Right lung (tissue), 5 donors: ENCODE measurements around the gene PNPLA7. TPM values are rescaled to one million over a fixed set of nuclear protein-coding genes. Genes with fewer than 3 reads are reported as not detected.
"Not testable (repeated sequence)": the region's sequence is repeated elsewhere in the genome, so short reads cannot be mapped to it uniquely, and the experiment has no call there.

Source experiments
- DNase-seq, 2 donors: peaks; one replicate each; pipeline ENCODE4 v3.0.0-alpha.2; 2013
- polyA plus RNA-seq, 5 donors: library from polyadenylated mRNA; unstranded; fragments of 120-200 nt; gene quantifications; one replicate each; pipeline versions ENCODE4 v1.2.1 to v1.2.3, GENCODE V29; 2013; ENCODE audit warnings: inconsistent platforms in 1 of 5, low replicate concordance in 1 of 5; ENCODE audit not compliant: insufficient read length in 5 of 5, insufficient read depth in 1 of 5

Gene PNPLA7
- polyA plus RNA-seq, 5 donors, result 2.9 to 7.8 (median 5.2) TPM

DNA sequence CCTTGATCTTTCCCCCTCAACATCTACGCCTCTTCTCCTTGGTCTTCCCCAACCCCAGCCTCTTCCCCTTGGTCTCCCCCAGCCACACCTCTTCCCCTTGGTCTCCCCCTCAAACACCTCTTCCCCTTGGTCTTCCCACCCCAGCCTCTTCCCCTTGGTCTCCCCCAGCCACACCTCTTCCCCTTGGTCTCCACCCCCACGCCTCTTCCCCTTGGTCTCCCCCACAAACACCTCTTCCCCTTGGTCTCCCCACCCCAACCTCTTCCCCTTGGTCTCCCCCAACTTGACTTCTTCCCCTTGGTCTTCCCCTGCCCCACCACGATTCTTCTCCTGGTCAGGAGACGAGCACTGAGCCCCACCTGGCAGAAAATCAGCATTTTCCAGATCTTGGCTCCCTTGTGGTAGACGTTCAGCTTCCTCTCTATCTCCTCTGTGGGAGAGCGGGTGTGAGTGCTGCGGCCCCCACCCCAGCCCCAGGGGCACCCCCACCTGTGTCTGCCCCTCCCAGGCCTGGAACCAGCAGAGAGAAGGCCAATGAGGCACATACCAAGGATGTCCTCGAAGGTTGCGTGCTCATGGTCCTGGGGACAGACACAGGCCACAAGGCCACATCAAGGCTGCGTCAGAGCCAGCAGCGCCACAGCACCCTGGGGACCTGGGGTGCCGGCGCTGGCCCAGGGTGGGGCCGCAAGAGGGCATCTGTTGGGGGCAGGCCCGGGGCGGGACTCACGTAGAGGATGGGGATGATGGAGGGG, 98.0 kb downstream of the PNPLA7 start:
- no peak for DNase-seq

DNA sequence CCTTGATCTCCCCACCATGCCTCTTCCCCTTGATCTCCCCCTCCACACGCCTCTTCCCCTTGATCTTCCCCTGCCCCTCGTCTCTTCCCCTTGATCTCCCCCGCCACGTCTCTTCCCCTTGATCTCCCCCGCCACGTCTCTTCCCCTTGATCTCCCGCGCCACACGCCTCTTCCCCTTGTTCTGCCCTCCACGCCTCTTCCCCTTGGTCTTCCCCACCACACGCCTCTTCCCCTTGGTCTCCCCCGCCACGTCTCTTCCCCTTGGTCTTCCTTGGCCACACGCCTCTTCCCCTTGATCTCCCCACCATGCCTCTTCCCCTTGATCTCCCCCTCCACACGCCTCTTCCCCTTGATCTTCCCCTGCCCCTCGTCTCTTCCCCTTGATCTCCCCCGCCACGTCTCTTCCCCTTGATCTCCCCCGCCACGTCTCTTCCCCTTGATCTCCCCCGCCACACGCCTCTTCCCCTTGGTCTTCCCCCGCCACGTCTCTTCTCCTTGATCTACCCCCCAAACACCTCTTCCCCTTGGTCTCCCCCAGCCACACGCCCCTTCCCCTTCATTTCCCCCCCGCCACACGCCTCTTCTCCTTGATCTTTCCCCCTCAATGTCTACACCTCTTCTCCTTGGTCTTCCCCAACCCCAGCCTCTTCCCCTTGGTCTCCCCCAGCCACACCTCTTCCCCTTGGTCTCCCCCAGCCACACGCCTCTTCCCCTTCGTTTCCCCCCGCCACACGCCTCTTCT, 98.8 kb downstream of the PNPLA7 start:
- not testable (repeated sequence) for DNase-seq

DNA sequence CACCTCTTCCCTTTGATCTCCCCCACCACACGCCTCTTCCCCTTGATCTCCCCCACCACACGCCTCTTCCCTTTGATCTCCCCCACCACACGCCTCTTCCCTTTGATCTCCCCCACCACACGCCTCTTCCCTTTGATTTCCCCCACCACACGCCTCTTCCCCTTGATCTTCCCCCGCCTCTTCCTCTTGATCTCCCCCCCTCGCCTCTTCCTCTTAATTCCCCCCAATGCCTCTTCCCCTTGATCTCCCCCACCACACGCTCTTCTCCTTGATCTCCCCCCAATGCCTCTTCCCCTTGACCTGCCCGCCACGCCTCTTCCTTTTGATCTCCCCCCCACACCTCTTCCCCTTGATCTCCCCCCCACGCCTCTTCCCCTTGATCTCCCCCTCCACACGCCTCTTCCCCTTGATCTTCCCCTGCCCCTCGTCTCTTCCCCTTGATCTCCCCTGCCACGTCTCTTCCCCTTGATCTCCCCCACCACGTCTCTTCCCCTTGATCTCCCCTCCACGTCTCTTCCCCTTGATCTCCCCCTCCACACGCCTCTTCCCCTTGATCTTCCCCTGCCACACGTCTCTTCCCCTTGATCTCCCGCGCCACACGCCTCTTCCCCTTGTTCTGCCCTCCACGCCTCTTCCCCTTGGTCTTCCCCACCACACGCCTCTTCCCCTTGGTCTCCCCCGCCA, 99.5 kb downstream of the PNPLA7 start:
- DNase-seq, result not testable (repeated sequence)

DNA sequence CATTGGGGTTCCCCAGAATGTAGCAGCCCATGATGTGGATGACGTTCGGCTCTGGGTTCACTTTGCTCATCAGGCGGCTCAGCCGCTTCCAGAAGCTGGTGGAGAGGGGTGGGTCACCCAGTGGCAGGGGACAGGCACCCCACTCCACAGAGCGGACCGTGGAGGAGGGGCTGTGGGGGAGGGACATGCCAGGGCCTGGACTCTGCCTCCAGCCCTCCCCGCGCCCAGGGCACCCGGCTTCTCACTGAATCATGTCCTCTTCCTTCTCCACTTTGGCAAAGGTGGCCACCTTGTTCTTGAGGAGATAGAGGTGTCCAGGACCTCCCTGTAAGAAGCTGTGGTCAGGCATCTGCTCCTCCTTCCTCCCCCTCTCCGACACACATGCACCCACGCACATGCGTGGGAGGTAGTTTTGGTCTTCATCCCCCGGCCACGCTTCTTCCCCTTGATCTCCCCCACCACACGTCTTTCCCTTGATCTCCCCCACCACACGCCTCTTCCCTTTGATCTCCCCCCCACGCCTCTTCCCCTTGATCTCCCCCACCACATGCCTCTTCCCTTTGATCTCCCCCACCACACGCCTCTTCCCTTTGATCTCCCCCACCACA, 100.2 kb downstream of the PNPLA7 start:
- no peak for DNase-seq

DNA sequence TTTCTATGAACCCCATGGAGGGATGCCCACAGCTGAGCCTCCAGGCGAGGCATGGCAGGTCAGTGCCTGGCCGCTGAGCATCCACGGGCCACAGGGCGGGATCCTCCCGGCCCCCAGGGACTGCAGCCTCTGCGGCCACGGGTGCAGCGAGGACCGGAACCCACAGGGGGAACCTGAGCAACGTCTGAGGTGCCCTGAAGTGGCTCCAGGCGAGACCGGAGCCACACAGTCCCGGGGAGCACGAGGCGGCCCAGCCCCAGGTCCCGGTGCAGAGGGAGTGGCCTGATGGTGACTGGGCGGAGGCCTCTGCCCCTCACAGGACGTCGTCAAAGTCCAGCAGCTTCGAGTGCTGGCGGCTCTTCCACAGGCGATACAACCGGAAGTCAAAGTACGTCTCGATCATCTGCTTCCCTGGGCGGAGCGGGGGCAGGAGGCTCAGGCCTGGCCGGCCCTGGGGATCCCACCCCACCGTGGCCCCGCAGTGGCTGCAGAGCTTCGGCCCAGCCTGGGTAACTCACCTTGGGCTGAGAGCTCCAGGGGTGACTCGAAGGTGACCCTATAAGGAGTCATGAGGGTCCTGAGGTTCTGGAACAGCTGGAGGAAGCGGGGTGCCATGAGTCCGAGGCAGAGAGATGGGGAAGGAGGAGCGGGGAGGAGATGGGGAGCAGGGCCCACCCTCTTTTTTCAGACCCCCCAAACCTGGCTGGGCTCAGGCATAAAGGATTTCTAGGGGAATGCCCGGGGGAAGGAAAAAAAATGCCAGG, 100.9 kb downstream of the PNPLA7 start:
- no peak for DNase-seq

DNA sequence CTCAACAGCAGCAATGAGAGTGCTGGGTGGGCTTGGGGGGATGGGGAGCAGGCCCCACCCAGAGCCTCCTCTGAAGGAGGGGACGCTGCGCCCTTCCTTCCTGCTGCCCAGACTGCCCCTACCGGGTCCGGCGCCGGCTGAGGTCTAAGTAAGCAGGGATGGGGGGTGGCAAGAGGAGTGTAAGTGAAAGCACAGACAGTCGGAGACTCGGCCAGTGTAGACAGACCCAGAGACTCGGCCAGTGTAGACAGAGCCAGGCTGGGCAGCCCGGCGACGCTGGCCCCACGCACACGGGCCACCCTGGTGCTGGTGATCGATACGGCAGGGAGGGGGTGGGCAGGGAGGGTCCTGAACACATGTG, 101.6 kb downstream of the PNPLA7 start:
- no peak for DNase-seq

DNA sequence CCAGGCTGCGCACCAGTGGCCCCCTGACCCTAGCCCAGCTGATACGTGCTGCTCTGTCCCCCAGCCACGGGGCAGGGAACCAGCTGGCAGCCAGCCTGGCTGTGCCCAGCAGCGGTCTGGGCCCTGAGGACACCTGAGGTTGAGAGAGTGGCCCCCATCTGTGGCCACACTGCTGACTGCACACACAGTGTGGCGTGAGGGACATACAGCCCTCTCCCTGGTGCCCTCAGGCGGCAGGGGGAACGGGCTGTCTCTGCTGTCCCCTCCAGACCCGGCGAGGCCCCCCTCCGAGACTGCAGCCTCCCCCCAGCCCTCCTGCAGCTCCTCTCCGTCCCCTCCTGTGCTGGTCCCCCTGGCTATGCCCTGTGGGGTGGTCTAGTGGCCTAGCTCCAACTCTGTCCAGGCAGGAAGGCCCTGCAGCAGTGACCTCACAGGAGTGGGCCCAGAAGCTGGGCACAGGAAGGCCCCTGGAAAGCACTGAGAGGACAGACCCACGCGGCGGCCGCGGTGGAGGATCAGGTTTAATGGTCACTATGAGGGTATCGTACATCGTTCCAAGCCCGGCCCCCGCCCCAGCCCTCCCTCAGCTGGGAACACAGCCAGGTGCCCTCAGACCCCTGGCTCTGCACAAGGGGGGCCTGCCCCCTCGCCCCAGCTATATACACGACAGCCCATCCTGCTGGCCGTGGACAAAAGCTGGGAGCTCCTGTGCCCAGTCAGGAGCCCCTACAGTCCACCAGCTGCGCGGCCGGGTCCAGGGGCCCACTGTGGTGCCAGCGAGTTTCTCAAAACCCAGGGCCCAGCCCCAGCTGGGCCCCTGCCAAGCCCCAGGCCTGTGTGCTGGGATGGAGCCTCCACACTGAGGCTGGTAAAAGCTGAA, 102.2 kb downstream of the PNPLA7 start:
- no peak for DNase-seq

DNA sequence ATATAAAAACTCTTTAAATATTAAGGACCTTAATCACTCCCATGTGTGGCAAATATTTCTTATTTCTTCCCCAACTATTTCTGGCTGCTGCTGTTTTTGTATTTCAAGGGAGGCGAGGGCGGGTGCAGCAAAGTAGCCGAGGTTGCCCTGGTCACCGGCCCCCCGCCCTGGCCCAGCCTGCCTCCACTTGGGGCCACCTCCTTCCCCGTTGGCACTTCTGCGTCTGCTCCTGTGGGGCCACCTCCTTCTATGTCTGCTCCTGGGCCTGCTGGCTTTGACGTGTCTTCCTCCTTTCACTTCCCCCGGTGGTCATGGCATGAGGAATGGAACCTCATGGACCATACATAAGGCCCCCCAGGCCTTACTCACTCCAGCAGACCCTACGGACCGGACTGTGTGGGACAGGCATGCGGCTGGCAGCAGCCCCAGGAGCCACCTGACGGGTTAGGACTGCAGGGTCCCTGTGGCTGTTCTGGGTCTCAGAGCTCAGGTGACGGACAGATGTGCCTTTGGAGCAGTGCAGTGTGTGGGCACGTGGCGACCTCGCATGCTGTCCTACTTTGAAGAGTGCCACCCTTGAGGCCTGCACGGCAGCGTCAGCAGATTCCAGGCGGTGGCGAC, 103.2 kb downstream of the PNPLA7 start:
- no peak for DNase-seq

DNA sequence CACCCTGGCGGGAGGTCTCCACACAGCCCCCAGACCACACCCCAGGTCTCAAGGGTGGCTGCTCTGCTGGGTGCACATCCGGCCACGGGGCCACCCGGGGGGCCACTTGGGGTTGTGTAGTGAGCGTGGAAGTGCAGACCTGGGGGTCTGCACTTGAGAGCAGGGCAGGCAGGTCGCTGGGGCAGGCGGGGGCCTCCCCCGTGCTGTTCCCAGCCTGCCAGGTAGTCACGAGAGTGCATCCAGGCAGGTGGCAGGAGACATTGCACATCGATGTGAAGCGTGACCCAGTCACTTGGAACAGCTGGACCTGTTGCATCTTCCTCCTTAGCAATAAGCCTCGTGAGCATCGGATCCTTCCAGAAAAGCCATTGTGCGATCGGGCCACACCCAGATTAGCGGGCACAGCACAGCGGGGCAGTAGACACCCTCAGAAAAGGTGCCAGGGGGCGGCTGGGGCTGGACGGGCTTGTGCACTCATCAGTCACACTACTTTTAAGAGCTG, 104.2 kb downstream of the PNPLA7 start:
- DNase-seq, result no peak

DNA sequence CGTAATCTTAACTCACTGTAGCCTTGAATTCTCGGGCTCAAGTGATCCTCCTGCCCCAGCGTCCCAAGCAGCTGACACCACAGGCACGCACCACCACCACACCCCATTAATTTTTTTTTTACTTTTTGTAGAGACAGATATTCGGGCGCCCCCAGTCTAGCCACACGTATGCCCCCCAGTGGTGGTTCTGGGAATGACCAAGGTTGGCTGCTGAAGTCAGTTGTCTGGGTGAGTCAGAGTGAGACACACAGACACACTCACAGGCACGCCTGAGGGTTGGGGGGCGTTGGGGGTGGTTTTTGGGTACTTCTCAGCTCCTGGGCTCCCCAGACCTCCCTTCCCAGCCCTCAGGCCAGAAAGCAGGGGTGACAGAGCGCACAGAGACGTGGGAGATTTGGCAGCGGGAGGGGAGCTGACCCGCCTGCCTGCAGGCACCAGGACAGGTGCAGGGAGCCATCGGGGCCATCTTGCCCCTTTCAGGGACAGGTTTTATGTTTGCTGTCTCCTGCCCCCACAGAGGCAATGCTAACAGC, 104.9 kb downstream of the PNPLA7 start:
- DNase-seq, result peak in 1 of 2 donors; percentile 43

DNA sequence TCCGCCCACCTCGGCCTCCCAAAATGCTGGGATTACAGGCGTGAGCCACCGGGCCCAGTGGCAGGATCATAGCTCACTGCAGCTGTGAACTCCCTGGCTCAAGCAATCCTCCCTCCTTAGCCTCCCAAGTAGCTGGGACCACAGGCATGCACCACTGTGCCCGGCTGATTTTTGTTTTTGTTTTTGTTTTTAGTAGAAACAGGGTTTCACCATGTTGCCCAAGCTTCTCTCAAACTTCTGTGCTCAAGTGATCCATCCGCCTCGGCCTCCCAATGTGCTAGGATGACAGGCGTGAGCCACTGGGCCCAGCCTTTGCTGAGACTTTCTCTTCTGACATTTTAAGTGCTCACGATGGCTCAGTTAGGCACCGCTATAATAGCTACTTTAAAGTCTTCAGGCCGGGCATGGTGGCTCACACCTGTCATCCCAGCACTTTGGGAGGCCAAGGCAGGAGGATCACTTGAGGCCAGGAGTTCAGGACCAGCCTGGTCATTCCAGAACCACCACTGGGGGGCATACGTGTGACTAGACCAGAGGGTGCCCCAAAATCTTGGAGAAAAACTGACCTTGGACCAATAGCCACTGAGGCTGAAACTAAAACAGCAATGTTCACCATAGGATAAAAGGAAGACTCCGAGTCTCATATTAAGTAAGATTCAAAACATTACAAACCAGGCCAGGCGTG, 106.0 kb downstream of the PNPLA7 start:
- DNase-seq, result no peak

DNA sequence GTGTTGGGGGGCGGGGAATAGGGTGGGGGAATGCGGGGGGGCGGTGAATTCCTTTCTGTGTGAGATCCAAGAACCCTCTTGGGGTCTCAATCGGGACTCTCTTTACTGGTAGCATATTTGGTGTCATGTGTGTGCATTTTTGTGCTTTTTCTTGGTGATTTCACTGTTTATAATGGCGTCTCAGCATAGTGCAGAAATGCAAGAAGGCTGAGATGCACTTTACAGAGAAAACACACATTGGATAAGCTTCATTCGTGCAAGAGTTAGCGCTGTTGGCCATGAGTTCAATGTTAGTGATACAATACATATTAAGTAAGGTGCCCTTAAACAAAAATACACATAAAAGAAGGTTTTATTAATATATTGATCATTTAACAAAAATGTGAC, 108.3 kb downstream of the PNPLA7 start:
- no peak for DNase-seq

DNA sequence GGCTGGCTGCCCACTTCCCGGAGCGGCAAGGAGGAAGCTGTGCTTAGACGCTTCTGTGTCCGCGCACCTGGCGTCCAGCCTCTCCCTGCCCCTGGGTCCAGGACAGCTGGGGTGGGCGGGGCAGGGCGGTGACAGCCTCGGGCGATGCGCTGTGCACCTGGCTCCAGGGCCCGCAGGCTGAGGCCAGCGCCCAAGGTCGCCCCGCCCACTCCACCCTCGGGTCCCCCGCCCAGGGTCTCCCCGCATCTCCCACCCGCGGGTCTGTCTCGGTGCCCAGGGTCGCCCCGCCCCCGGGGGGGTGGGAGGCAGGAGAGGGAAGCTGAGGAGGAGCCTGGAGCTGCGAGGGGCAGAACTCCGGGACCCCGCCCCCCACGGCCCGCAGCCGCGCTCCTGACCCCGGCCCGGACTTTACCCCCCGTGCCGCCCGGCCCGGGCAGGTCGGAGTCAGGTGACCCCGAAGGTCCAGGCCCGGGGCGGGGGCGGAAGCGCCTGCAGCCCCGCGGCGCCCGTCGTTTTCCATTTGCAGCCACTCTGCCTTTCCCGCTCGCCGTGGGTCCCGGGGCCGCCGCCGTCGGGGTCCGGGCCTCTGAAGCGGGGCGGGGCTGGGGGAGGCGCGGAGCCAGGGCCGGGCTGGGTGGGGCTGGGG, 108.8 kb downstream of the PNPLA7 start, which contains the start of gene ENTPD8:
Gene ENTPD8 (minus strand): TSS at position 69 of the 646 bp plus-strand sequence. CDS start 3,072 bp downstream, outside the sequence.
- no peak for DNase-seq

DNA sequence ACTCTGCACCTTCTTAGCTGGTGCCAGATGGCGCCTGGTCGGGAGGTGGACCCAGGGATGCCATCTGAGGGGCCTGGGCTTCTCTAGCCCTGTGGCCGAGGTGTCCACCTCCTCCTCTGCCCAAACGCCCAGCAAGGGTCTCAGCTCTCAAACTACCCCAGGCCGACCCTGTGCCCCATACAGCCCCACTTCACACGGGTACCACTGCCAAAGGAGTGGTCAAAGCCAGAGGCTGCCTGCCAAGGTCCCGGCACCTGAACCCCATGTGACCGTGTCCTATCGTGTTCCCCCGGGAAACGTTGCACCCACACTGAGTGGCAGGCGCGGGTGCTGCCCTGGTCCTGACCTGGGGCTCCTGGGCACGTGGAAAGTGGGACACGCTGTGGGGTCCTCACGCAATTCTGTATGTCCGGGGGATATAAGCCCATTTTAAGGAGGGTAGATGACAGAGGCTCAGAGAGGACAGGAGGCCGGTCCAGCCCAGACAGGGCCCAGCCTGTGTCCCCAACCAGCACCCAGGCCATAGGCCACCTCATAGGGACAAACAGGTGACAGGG, 111.0 kb downstream of the PNPLA7 start:
- DNase-seq, result no peak

DNA sequence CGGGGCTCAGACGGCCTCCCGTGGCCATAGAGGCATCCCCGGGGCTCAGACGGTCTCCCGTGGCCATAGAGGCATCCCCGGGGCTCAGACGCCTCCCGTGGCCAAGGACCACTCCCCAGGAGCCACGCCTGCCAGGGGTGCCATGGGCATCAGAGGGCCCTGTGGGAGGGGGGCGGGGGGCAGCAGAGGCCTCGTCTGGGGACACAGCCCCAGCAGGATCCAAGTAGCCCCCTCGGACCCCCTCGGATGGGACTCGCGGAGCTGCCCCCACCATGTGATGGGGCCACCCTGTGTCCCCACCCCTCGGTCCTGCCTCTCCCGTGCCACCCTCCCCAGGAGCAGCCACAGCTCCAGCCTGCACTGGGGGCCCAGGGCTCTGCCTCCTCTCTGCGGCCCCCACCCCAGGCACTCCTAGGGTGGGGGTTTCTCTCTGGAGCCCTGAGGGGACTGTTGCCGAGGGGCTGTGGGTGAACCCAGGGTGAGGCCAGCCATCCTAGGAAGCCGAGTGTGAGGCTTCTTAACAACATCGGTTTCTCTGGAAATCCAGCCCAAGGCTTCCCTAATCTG, 111.5 kb downstream of the PNPLA7 start:
- no peak for DNase-seq

DNA sequence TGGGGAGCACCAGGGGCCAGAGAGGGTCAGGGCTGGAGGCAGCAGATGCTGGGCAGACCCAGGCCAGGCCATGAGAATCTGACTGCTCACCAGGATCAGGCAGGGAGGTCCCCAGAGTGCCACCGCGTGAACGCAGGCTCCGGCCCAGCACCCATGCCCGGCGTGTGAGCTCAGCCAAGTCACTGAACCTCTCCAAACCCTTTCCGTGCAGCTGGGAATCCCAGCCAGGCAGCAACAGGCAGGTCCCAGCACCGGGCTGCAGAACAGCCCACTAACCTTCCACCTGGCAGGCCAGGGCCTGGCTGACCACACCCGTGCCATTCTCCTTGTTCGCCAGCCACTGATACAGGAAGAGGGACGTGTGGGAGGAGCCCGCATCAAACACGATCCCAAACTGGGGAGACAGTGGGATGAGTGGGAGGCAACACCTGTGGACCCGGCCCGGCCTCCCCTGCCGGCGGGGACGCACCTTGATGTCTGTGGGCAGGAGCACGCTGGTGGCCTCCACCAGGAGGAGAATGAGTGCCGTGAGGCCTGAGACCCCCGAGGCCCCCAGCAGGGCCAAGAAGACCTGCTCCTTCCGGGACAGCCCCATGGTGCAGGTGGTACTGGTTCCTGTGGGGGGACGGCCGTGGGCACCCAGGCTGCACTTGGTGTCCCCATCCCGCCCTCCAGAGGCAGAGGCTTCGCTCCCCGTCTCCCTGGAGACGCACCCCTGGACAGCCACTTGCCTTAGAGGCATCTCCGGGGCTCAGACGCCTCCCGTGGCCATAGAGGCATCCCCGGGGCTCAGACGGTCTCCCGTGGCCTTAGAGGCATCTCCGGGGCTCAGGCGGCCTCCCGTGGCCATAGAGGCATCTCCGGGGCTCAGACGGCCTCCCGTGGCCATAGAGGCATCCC, 112.3 kb downstream of the PNPLA7 start:
- DNase-seq, result no peak
